ENCODE data around the gene RCAN2.

The RCAN2 gene

GRCh38 chr6:46254946-46255345 lies 236.3 kb downstream of the RCAN2 start:
- H3K27ac ChIP-seq, result no peak overlapping the region
- TF ChIP-seq, protein P1, sequence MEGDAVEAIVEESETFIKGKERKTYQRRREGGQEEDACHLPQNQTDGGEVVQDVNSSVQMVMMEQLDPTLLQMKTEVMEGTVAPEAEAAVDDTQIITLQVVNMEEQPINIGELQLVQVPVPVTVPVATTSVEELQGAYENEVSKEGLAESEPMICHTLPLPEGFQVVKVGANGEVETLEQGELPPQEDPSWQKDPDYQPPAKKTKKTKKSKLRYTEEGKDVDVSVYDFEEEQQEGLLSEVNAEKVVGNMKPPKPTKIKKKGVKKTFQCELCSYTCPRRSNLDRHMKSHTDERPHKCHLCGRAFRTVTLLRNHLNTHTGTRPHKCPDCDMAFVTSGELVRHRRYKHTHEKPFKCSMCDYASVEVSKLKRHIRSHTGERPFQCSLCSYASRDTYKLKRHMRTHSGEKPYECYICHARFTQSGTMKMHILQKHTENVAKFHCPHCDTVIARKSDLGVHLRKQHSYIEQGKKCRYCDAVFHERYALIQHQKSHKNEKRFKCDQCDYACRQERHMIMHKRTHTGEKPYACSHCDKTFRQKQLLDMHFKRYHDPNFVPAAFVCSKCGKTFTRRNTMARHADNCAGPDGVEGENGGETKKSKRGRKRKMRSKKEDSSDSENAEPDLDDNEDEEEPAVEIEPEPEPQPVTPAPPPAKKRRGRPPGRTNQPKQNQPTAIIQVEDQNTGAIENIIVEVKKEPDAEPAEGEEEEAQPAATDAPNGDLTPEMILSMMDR (conservative IDR thresholded peaks at IDR 0.05), result no peak
- no peak for TF ChIP-seq ZFX (IDR thresholded peaks at IDR 0.05)

- no peak overlapping the region for H3K27ac ChIP-seq
- TF ChIP-seq, protein P1 (conservative IDR thresholded peaks at IDR 0.05), result no peak
- no peak for TF ChIP-seq ZFX (IDR thresholded peaks at IDR 0.05)
These were observed 236.9 kb downstream of the RCAN2 start for GRCh38 chr6:46254331-46254730.

DNA sequence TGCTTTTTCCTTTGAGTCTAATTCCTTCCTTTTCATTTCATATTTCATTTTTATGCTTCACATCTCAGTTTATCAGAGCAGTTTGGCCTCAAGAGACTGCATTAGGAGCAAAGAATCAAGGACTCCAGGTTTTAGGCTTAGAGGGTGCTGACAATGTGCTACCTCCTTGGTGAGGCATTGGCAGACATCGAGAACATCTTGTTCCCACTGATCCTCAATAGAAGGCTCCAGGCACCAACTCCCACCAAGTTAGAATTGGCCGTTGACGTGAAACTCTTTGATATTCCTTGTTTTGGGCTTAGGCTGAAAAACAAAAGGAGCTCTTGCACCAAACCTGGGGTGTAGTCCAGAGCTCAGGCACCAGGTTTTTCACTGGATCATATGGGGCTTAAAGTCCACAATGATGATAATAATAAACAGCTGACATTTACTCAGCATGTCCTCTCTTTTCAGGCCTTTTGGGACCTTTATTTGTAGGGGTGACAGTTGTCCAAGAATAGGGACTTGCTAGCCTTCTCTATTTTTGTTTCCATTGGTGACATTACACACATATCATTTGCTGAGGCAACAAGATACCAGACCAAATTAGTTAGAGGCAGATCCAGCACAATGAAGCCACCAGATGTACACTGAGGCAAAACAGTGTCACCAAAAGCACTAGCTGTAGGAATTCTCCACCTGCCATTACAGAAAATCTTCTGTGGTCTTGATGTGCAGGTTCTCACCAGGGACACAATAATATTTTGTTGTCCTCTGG lies 239.5 kb downstream of the RCAN2 start:
- TF ChIP-seq, protein P1 (conservative IDR thresholded peaks at IDR 0.05), result no peak
- no peak for TF ChIP-seq ZFX (IDR thresholded peaks at IDR 0.05)
- no peak overlapping the region for H3K27ac ChIP-seq

DNA sequence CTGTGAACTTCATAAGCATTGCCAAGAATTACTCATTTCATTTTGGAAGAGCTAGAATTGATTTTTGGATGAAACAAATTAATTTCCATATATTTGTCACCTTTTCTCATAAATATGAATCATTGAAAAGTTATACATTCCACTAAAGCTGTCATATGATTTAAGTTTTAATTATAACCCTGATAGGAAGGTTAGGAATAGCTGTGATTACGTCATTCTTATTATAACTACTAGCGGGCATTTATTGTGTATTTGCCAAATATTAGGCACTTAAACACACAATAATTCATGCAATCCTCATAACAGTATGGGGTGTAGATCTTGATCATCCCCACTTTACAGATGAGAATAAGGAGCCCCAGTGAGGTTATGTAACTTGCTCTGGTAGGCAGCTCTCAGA lies 243.1 kb downstream of the RCAN2 start:
- TF ChIP-seq, protein P1 (conservative IDR thresholded peaks at IDR 0.05), result no peak
- TF ChIP-seq ZFX (IDR thresholded peaks at IDR 0.05), result no peak
- no peak overlapping the region for H3K27ac ChIP-seq

GRCh38 chr6:46246727-46247126 lies 244.5 kb downstream of the RCAN2 start:
- TF ChIP-seq, protein P1 (conservative IDR thresholded peaks at IDR 0.05), result no peak
- no peak for TF ChIP-seq ZFX (IDR thresholded peaks at IDR 0.05)
- no peak overlapping the region for H3K27ac ChIP-seq

- TF ChIP-seq ZFX (IDR thresholded peaks at IDR 0.05), result no peak
- TF ChIP-seq, protein P1 (conservative IDR thresholded peaks at IDR 0.05), result no peak
- H3K27ac ChIP-seq, result no peak overlapping the region
These were observed 245.2 kb downstream of the RCAN2 start for GRCh38 chr6:46246081-46246480.

DNA sequence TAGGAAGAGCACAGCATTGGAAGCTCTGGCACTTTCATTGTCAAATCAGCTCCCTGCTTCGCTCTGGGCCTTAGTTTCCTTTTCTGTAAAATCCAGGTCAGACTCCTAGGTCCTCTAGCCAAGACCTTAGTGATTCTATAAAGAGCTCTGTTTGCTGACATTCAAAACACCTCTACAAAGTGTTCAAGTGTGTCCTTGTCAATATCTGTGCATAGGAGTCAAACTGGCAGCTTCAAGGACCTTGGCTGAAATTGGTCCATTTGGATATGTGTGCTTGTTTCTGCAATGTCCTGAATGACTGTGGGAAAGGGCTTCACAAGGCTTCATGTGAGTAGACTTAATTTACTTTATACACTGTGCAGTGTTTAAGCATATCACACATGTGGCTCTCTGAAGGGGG lies 246.6 kb downstream of the RCAN2 start:
- TF ChIP-seq ZFX (IDR thresholded peaks at IDR 0.05), result no peak
- TF ChIP-seq, protein P1 (conservative IDR thresholded peaks at IDR 0.05), result no peak
- no peak overlapping the region for H3K27ac ChIP-seq
